GM23338 (cell line): ENCODE measurements around the gene ZFP36L1. TPM values are rescaled to one million over a fixed set of nuclear protein-coding genes. Genes with fewer than 3 reads are reported as not detected.

Source experiments
- ATAC-seq: fragments of 200-7000 bp; cut with Tn5 transposase; 3 replicates; pipeline ENCODE4 v1.9.1; 2020
- DNase-seq: peaks from one replicate; pipeline ENCODE4 v3.0.0-alpha.2; 2015; ENCODE audit warnings: low spot score
- H2AFZ ChIP-seq: fragments of 200-600 bp; sonication (generic); 2 replicates; pipeline ENCODE4 v1.8.0; 2016; ENCODE audit warnings: antibody characterized with exemption, mild to moderate bottlenecking, moderate library complexity
- H3F3A ChIP-seq: fragments of 200-600 bp; sonication (generic); replicated peaks from 2 replicates; pipeline ENCODE4 v1.8.0; 2017; ENCODE audit warnings: antibody characterized with exemption, mixed run types, low read depth
- H3K27ac ChIP-seq: fragments of 200-600 bp; sonication (generic); 2 replicates; pipeline ENCODE4 v1.6.1; 2016; ENCODE audit warnings: low read depth
- H3K27me3 ChIP-seq: fragments of 200-600 bp; sonication (generic); 2 replicates; pipeline ENCODE4 v1.8.0; 2016; ENCODE audit warnings: mild to moderate bottlenecking, mixed run types, moderate library complexity; ENCODE audit not compliant: insufficient read depth
- H3K36me3 ChIP-seq: fragments of 200-600 bp; sonication (generic); 2 replicates; pipeline ENCODE4 v1.8.0; 2016; ENCODE audit warnings: mild to moderate bottlenecking; ENCODE audit not compliant: insufficient read depth
- H3K4me1 ChIP-seq: fragments of 200-600 bp; sonication (generic); 2 replicates; pipeline ENCODE4 v1.8.0; 2016; ENCODE audit warnings: mild to moderate bottlenecking, moderate library complexity; ENCODE audit not compliant: insufficient read depth
- H3K4me2 ChIP-seq: fragments of 200-600 bp; sonication (generic); 2 replicates; pipeline ENCODE4 v1.7.1; 2017; ENCODE audit warnings: mixed run types
- H3K4me3 ChIP-seq: fragments of 200-600 bp; sonication (generic); 2 replicates; pipeline ENCODE4 v1.6.1; 2016; ENCODE audit warnings: mixed run types
- H3K79me2 ChIP-seq: fragments of 200-600 bp; sonication (generic); replicated peaks from 2 replicates; pipeline ENCODE4 v1.8.0; 2017; ENCODE audit warnings: mild to moderate bottlenecking; ENCODE audit not compliant: insufficient read depth
- H3K9me2 ChIP-seq: fragments of 200-600 bp; sonication (generic); 2 replicates; pipeline ENCODE4 v1.8.0; 2017; ENCODE audit not compliant: insufficient read depth
- H4K20me1 ChIP-seq: fragments of 200-600 bp; sonication (generic); replicated peaks from 2 replicates; pipeline ENCODE4 v1.8.0; 2017; ENCODE audit warnings: mild to moderate bottlenecking; ENCODE audit not compliant: insufficient read depth
- H3K27ac Mint-ChIP-seq: 2 replicates; pipeline ENCODE4 v1.8.0; 2020; ENCODE audit warnings: inconsistent platforms, mild to moderate bottlenecking, moderate library complexity, mixed read lengths
- H3K27me3 Mint-ChIP-seq: 3 replicates; pipeline ENCODE4 v1.8.0; 2022; ENCODE audit warnings: low read depth, mild to moderate bottlenecking, moderate library complexity, mixed read lengths, inconsistent platforms; ENCODE audit not compliant: insufficient read depth, poor library complexity
- H3K36me3 Mint-ChIP-seq: 3 replicates; pipeline ENCODE4 v1.8.0; 2021; ENCODE audit warnings: low read depth, mild to moderate bottlenecking, inconsistent platforms, moderate library complexity, mixed read lengths
- H3K4me1 Mint-ChIP-seq: 3 replicates; pipeline ENCODE4 v1.8.0; 2020; ENCODE audit warnings: mild to moderate bottlenecking, inconsistent platforms, mixed read lengths
- H3K4me3 Mint-ChIP-seq: 3 replicates; pipeline ENCODE4 v1.8.0; 2021; ENCODE audit warnings: moderate library complexity, mild to moderate bottlenecking, inconsistent platforms, mixed read lengths
- H3K9me3 Mint-ChIP-seq: 3 replicates; pipeline ENCODE4 v1.8.0; 2020; ENCODE audit warnings: moderate library complexity, mild to moderate bottlenecking, inconsistent platforms, mixed read lengths
- CREB1 ChIP-seq: fragments of 250-450 bp; sonication (Bioruptor Pico); IDR thresholded peaks from 2 replicates; pipeline ENCODE4 v1.5.0; 2020; ENCODE audit warnings: low read depth, mild to moderate bottlenecking, moderate library complexity
- EZH2 ChIP-seq: fragments of 200-600 bp; sonication (generic); IDR thresholded peaks from one replicate; pipeline ENCODE4 v1.8.0; 2017; ENCODE audit warnings: antibody characterized with exemption, mild to moderate bottlenecking, low read depth; ENCODE audit not compliant: unreplicated experiment
- EZH2phosphoT487 ChIP-seq: fragments of 200-600 bp; sonication (generic); IDR thresholded peaks from one replicate; pipeline ENCODE4 v1.8.1; 2018; ENCODE audit warnings: antibody characterized with exemption; ENCODE audit not compliant: unreplicated experiment
- JUNB ChIP-seq: IDR thresholded peaks from one replicate; pipeline ENCODE4 v1.6.1; 2016; ENCODE audit warnings: antibody characterized with exemption; ENCODE audit not compliant: unreplicated experiment
- NANOG ChIP-seq: IDR thresholded peaks from 2 replicates; pipeline ENCODE4 v1.6.1; 2016; ENCODE audit warnings: antibody characterized with exemption, borderline replicate concordance
- POLR2AphosphoS5 ChIP-seq: IDR thresholded peaks from 2 replicates; pipeline ENCODE4 v1.6.1; 2016; ENCODE audit warnings: antibody characterized with exemption, low read depth
- REST ChIP-seq: IDR thresholded peaks from one replicate; pipeline ENCODE4 v1.6.1; 2018; ENCODE audit warnings: antibody characterized with exemption; ENCODE audit not compliant: unreplicated experiment
- STAT1 ChIP-seq: IDR thresholded peaks from one replicate; pipeline ENCODE4 v1.6.1; 2016; ENCODE audit warnings: antibody characterized with exemption; ENCODE audit not compliant: unreplicated experiment
- ZNF114 ChIP-seq: fragments of 250-450 bp; sonication (Bioruptor Pico); IDR thresholded peaks from 2 replicates; pipeline ENCODE4 v1.5.0; 2020; ENCODE audit warnings: mild to moderate bottlenecking, moderate library complexity
- ZNF331 ChIP-seq: fragments of 250-450 bp; sonication (Bioruptor Pico); IDR thresholded peaks from 2 replicates; pipeline ENCODE4 v1.5.0; 2020; ENCODE audit warnings: low read depth, mild to moderate bottlenecking, moderate library complexity
- ZNF462 ChIP-seq: fragments of 250-450 bp; sonication (Bioruptor Pico); IDR thresholded peaks from 2 replicates; pipeline ENCODE4 v1.5.0; 2020; ENCODE audit warnings: mild to moderate bottlenecking, moderate library complexity
- polyA plus RNA-seq: library from polyadenylated mRNA; unstranded; fragments of >200 nt; fragmentation: Nextera tagmentation; extraction: Ambion mirVana; gene quantifications from 2 replicates; pipeline ENCODE4 v1.2.1, GENCODE V29; 2016
- total RNA-seq: library from RNA; depleted of rRNA; stranded (reverse); fragments of >200 nt; shearing (Covaris generic); gene quantifications from 2 replicates; pipeline ENCODE4 v1.2.3, GENCODE V29; 2014
- TF ChIP-seq, protein P1 (sequence below), 2 experiments: fragments of 200-600 bp in 1 of 2; sonication (generic) in 1 of 2; conservative IDR thresholded peaks; 2 replicates each; pipeline versions ENCODE4 v1.5.1 to v1.6.1; 2016 to 2017; ENCODE audit warnings: antibody characterized with exemption in 2 of 2, low read depth in 2 of 2, mild to moderate bottlenecking in 2 of 2, moderate library complexity in 1 of 2
- TF ChIP-seq, protein P2 (sequence below): IDR thresholded peaks from 2 replicates; pipeline ENCODE4 v1.6.1; 2016; ENCODE audit warnings: antibody characterized with exemption

Gene ZFP36L1
- total and polyA plus RNA-seq, 2 experiments from 2014 or later, result 148 to 382 TPM

- Histone ChIP-seq H2AFZ (no peak overlapping the region), H3K9me2 (no peaks in the 10 kb centered on the region), H3K4me2 (no peak overlapping the region), H3K36me3 (no peaks in the 10 kb centered on the region), H3F3A (no peaks in the 10 kb centered on the region), H3K4me3 (no peak overlapping the region), H3K4me1 (no peaks in the 10 kb centered on the region; the same call in 1 of the 2 replicates), H3K79me2 (no peaks in the 10 kb centered on the region), H3K27me3 (no peaks in the 10 kb centered on the region), H3K27ac (no peak overlapping the region), H4K20me1 (no peaks in the 10 kb centered on the region)
- TF ChIP-seq ZNF462, result no peak
- no peak for TF ChIP-seq ZNF331
- TF ChIP-seq ZNF114 (CRISPR knock-in tag), result no peak
- no peak for TF ChIP-seq CREB1 (CRISPR knock-in tag)
- no peak for TF ChIP-seq NANOG
- no peak for TF ChIP-seq STAT1
- TF ChIP-seq, protein P1, sequence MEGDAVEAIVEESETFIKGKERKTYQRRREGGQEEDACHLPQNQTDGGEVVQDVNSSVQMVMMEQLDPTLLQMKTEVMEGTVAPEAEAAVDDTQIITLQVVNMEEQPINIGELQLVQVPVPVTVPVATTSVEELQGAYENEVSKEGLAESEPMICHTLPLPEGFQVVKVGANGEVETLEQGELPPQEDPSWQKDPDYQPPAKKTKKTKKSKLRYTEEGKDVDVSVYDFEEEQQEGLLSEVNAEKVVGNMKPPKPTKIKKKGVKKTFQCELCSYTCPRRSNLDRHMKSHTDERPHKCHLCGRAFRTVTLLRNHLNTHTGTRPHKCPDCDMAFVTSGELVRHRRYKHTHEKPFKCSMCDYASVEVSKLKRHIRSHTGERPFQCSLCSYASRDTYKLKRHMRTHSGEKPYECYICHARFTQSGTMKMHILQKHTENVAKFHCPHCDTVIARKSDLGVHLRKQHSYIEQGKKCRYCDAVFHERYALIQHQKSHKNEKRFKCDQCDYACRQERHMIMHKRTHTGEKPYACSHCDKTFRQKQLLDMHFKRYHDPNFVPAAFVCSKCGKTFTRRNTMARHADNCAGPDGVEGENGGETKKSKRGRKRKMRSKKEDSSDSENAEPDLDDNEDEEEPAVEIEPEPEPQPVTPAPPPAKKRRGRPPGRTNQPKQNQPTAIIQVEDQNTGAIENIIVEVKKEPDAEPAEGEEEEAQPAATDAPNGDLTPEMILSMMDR (conservative IDR thresholded peaks at IDR 0.05; ENCODE audit: low read depth in 2 of 2), result no peak
- TF ChIP-seq, protein P2, sequence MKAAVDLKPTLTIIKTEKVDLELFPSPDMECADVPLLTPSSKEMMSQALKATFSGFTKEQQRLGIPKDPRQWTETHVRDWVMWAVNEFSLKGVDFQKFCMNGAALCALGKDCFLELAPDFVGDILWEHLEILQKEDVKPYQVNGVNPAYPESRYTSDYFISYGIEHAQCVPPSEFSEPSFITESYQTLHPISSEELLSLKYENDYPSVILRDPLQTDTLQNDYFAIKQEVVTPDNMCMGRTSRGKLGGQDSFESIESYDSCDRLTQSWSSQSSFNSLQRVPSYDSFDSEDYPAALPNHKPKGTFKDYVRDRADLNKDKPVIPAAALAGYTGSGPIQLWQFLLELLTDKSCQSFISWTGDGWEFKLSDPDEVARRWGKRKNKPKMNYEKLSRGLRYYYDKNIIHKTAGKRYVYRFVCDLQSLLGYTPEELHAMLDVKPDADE, result no peak
- no peak for TF ChIP-seq REST
- TF ChIP-seq JUNB, result no peak
- TF ChIP-seq POLR2AphosphoS5, result no peak
- no peak for TF ChIP-seq EZH2phosphoT487
- no peak for TF ChIP-seq EZH2
- no peaks in the 10 kb centered on the region for H3K27me3 Mint-ChIP-seq
- no peaks in the 10 kb centered on the region for H3K9me3 Mint-ChIP-seq
- DNase-seq (no peak), ATAC-seq (no peak)
- peaks cover 3% of the 10 kb centered on the region; the same call in 1 of the 3 replicates for H3K4me1 Mint-ChIP-seq
- no peaks in the 10 kb centered on the region; the same call in 2 of the 3 replicates for H3K36me3 Mint-ChIP-seq
- H3K27ac Mint-ChIP-seq, result no peak overlapping the region
- no peak overlapping the region for H3K4me3 Mint-ChIP-seq
Measured at GRCh38 chr14:68747393-68747792, 45.5 kb downstream of the ZFP36L1 start.
